HCT116 (cell line): ENCODE data around the gene ZDHHC4. TPM values are rescaled to one million over a fixed set of nuclear protein-coding genes. Genes with fewer than 3 reads are reported as not detected.
"Not testable (repeated sequence)": the region's sequence is repeated elsewhere in the genome, so short reads cannot be mapped to it uniquely, and the experiment has no call there.

Experiments
- ATAC-seq: fragments of 200-7000 bp; cut with Tn5 transposase; 2 replicates; pipeline ENCODE4 v1.9.1; 2020; ENCODE audit warnings: mild to moderate bottlenecking, moderate library complexity
- BruUV-seq: library from RNA; stranded (reverse); fragments of 400-500 nt; replicated peaks from 2 replicates; lab custom pipeline; 2021; lab: Mats Ljungman, UMichigan
- CTCF ChIA-PET: fragments of 300-600 bp; sonication (Branson Sonifier 250); formaldehyde crosslinking; loops from one replicate; lab custom pipeline; 2021; ENCODE audit warnings: antibody characterized with exemption; lab: Charles Lee
- POLR2A ChIA-PET: fragments of 300-600, 350-600 bp; sonication (Branson Sonifier 250); formaldehyde crosslinking; loops from one replicate; lab custom pipeline; 2021; ENCODE audit warnings: antibody characterized with exemption; lab: Charles Lee
- RAD21 ChIA-PET, 2 experiments: fragments of 300-600 bp; sonication (Branson Sonifier 250); formaldehyde crosslinking; loops; one replicate each; lab custom pipeline; 2023; ENCODE audit warnings: low total read pairs in 2 of 2; ENCODE audit not compliant: uncharacterized antibody in 2 of 2, unreplicated experiment in 2 of 2, low non-redundant PET in 1 of 2; lab: Charles Lee
- DNase-seq: peaks from one replicate; pipeline ENCODE4 v3.0.0-alpha.2; 2010; ENCODE audit warnings: low read depth, low spot score
- H2AFZ ChIP-seq: fragments of 200-600 bp; shearing (Covaris generic), sonication (generic); 2 replicates; pipeline ENCODE4 v1.6.1; 2017; ENCODE audit warnings: low read depth, mixed run types, mixed read lengths, antibody characterized with exemption, low read length; ENCODE audit not compliant: poor library complexity, severe bottlenecking
- H3K27ac ChIP-seq: 2 replicates; pipeline ENCODE4 v1.5.1; 2012; ENCODE audit warnings: low read depth, low read length
- H3K27me3 ChIP-seq: fragments of 200-600 bp; sonication (generic); 2 replicates; pipeline ENCODE4 v1.6.1; 2016; ENCODE audit warnings: mixed run types, low read length, mixed read lengths; ENCODE audit not compliant: insufficient read depth
- H3K36me3 ChIP-seq, 2 experiments: fragments of 200-500 bp in 1 of 2; fragments of 200-600 bp in 1 of 2; sonication (Bioruptor generic) in 1 of 2; sonication (generic) in 1 of 2; 2 replicates each; pipeline versions ENCODE4 v1.5.1 to v1.6.1; 2014 to 2016; ENCODE audit warnings: low read length in 2 of 2, inconsistent platforms in 1 of 2, mixed read lengths in 1 of 2, mixed run types in 1 of 2; ENCODE audit not compliant: insufficient read depth in 2 of 2, control insufficient read depth in 1 of 2
- H3K4me1 ChIP-seq, 2 experiments: fragments of 200-600 bp in 1 of 2; sonication (generic) in 1 of 2; 2 replicates each; pipeline versions ENCODE4 v1.5.1 to v1.6.1; 2012 to 2017; ENCODE audit warnings: low read length in 2 of 2, inconsistent platforms in 1 of 2, mild to moderate bottlenecking in 1 of 2, mixed read lengths in 1 of 2, mixed run types in 1 of 2, moderate library complexity in 1 of 2; ENCODE audit not compliant: insufficient read depth in 2 of 2, control insufficient read depth in 1 of 2
- H3K4me2 ChIP-seq: fragments of 200-600 bp; sonication (generic); 2 replicates; pipeline ENCODE4 v1.6.1; 2017; ENCODE audit warnings: mixed run types, low read length, mixed read lengths
- H3K4me3 ChIP-seq, 2 experiments: fragments of 200-600 bp in 1 of 2; sonication (generic) in 1 of 2; replicated peaks in 1 of 2; 2 replicates each; pipeline ENCODE4 v1.5.1; 2011 to 2016; ENCODE audit warnings: low read length in 2 of 2, control low read depth in 1 of 2, low read depth in 1 of 2, mild to moderate bottlenecking in 1 of 2, mixed read lengths in 1 of 2, mixed run types in 1 of 2
- H3K79me2 ChIP-seq: fragments of 200-600 bp; sonication (generic); 2 replicates; pipeline ENCODE4 v1.6.1; 2017; ENCODE audit warnings: mild to moderate bottlenecking, mixed run types, low read length, moderate library complexity, mixed read lengths; ENCODE audit not compliant: insufficient read depth
- H3K9ac ChIP-seq: fragments of 200-600 bp; sonication (generic); 2 replicates; pipeline ENCODE4 v1.6.1; 2016; ENCODE audit warnings: low read length, mixed read lengths
- H3K9me2 ChIP-seq: fragments of 200-600 bp; sonication (generic), shearing (Covaris generic); 2 replicates; pipeline ENCODE4 v1.6.1; 2017; ENCODE audit warnings: mixed run types, mild to moderate bottlenecking, moderate library complexity; ENCODE audit not compliant: insufficient read depth
- H3K9me3 ChIP-seq, 2 experiments: fragments of 200-500 bp in 1 of 2; fragments of 200-600 bp in 1 of 2; sonication (Bioruptor generic) in 1 of 2; sonication (generic) in 1 of 2; 2 replicates each; pipeline ENCODE4 v1.6.1; 2014 to 2017; ENCODE audit warnings: low read length in 2 of 2, mixed read lengths in 2 of 2, inconsistent platforms in 1 of 2, low read depth in 1 of 2, mild to moderate bottlenecking in 1 of 2, mixed run types in 1 of 2, moderate library complexity in 1 of 2; ENCODE audit not compliant: control insufficient read depth in 1 of 2, insufficient read depth in 1 of 2
- H4K20me1 ChIP-seq: fragments of 200-600 bp; sonication (generic), shearing (Covaris generic); 2 replicates; pipeline ENCODE4 v1.6.1; 2017; ENCODE audit warnings: mixed run types, mild to moderate bottlenecking, moderate library complexity; ENCODE audit not compliant: insufficient read depth
- intact Hi-C: fragments of 100-400 bp; cut with micrococcal nuclease; formaldehyde crosslinking; loops from 2 replicates; pipeline ENCODE4 v1.10.0; 2022
- total RNA-seq: library from RNA; stranded (reverse); gene quantifications from one replicate; pipeline ENCODE4 v1.2.1, GENCODE V29; 2021; ENCODE audit not compliant: unreplicated experiment
- TF ChIP-seq, protein P1 (sequence below): IDR thresholded peaks from 2 replicates; pipeline ENCODE4 v1.6.1; 2012; ENCODE audit warnings: low read depth

The ZDHHC4 gene
- total RNA-seq, 1 experiment from 2014 or later: 59.3 TPM

DNA sequence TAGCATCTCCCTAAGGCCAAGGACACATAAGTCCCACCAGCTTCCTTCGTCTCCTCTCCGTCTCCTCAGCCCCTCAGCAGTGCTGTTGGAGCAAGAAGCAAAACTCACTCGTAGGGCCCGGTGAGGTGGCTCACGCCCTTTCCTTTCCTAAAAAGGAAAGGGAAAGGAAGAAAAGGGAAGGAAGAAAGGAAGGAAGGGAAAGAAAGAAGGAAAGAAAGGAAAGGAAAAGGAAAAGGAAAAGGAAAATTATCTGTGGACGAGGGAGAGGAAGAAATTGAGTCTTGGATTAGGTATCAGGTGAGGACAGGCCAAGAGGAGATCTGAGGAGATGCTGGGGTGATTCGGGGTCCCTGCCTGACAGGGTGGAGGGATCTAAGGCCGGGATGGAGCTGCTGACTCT is 56.8 kb downstream of the ZDHHC4 start (continued):
- TF ChIP-seq, protein P1, sequence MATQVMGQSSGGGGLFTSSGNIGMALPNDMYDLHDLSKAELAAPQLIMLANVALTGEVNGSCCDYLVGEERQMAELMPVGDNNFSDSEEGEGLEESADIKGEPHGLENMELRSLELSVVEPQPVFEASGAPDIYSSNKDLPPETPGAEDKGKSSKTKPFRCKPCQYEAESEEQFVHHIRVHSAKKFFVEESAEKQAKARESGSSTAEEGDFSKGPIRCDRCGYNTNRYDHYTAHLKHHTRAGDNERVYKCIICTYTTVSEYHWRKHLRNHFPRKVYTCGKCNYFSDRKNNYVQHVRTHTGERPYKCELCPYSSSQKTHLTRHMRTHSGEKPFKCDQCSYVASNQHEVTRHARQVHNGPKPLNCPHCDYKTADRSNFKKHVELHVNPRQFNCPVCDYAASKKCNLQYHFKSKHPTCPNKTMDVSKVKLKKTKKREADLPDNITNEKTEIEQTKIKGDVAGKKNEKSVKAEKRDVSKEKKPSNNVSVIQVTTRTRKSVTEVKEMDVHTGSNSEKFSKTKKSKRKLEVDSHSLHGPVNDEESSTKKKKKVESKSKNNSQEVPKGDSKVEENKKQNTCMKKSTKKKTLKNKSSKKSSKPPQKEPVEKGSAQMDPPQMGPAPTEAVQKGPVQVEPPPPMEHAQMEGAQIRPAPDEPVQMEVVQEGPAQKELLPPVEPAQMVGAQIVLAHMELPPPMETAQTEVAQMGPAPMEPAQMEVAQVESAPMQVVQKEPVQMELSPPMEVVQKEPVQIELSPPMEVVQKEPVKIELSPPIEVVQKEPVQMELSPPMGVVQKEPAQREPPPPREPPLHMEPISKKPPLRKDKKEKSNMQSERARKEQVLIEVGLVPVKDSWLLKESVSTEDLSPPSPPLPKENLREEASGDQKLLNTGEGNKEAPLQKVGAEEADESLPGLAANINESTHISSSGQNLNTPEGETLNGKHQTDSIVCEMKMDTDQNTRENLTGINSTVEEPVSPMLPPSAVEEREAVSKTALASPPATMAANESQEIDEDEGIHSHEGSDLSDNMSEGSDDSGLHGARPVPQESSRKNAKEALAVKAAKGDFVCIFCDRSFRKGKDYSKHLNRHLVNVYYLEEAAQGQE: no peak

DNA sequence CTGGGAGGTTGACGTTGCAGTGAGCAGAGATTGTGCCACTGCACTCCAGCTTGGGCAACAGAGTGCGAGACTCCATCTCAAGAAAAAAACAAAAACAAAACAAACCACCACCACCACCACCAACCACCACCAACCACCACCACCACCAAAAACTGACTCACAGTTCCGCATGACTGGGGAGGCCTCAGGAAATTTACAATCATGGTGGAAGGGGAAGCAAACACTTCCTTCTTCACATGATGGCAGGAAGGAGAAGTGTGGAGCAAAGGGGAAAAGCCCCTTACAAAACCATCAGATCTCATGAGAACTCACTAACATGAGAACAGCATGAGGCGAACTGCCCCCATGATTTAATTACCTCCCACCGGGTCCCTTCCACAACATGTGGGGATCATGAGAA is 57.7 kb downstream of the ZDHHC4 start:
- CTCF ChIA-PET, H3K4me2 ChIP-seq, ATAC-seq, H3K4me3 ChIP-seq, POLR2A ChIA-PET, H3K9me3 ChIP-seq, H3K36me3 ChIP-seq, H2AFZ ChIP-seq, H3K9me2 ChIP-seq, H3K27me3 ChIP-seq, intact Hi-C loops, H3K9ac ChIP-seq, BruUV-seq, H3K27ac ChIP-seq, RAD21 ChIA-PET, DNase-seq, H4K20me1 ChIP-seq: not testable (repeated sequence)
- Histone ChIP-seq H3K79me2 (peaks cover 25% of the 10 kb centered on the region), H3K4me1 (peaks cover 7 to 16% of the 10 kb centered on the region in 2 experiments; a peak in 2 of 4 replicates)
